SK-N-SH (cell line): Measurements from ENCODE around the gene FOXP1. TPM values are rescaled to one million over a fixed set of nuclear protein-coding genes. Genes with fewer than 3 reads are reported as not detected.
A peak's percentile ranks its signal among the peaks of the same experiment; 100 is the strongest.

Source experiments
- CTCF ChIA-PET: fragments of 300-600, 350-600 bp; formaldehyde crosslinking; extraction: SDS; loops from one replicate; lab custom pipeline; 2021; lab: Yijun Ruan, JAX
- POLR2A ChIA-PET: fragments of 350-600 bp; sonication (Branson Sonifier 250); formaldehyde crosslinking; extraction: SDS; loops from one replicate; lab custom pipeline; 2020; ENCODE audit warnings: antibody characterized with exemption, inconsistent platforms; lab: Yijun Ruan, JAX
- DNase-seq: peaks from one replicate; pipeline ENCODE4 v3.0.0; 2012
- H2AFZ ChIP-seq: fragments of 200-600 bp; sonication (generic); 2 replicates; pipeline ENCODE4 v1.8.1; 2016; ENCODE audit warnings: antibody characterized with exemption, mild to moderate bottlenecking, low read depth
- H3F3A ChIP-seq: fragments of 200-600 bp; sonication (generic); replicated peaks from 2 replicates; pipeline ENCODE3; 2016; ENCODE audit warnings: antibody characterized with exemption, mild to moderate bottlenecking; ENCODE audit not compliant: insufficient read depth
- H3K27ac ChIP-seq, 2 experiments: fragments of 200-500 bp in 1 of 2; fragments of 200-600 bp in 1 of 2; sonication (Bioruptor generic) in 1 of 2; sonication (generic), shearing (Covaris generic) in 1 of 2; 2 replicates each; pipeline versions ENCODE4 v1.5.1 to v1.6.1; 2014 to 2016; ENCODE audit warnings: low read depth in 2 of 2, inconsistent platforms in 1 of 2, low read length in 1 of 2, mild to moderate bottlenecking in 1 of 2, mixed read lengths in 1 of 2
- H3K27me3 ChIP-seq: fragments of 200-600 bp; sonication (generic), shearing (Covaris generic); 2 replicates; pipeline ENCODE4 v1.6.1; 2016; ENCODE audit warnings: mixed run types; ENCODE audit not compliant: insufficient read depth
- H3K36me3 ChIP-seq, 2 experiments: fragments of 200-500 bp in 1 of 2; fragments of 200-600 bp in 1 of 2; sonication (Bioruptor generic) in 1 of 2; sonication (generic) in 1 of 2; replicated peaks in 1 of 2; 2 replicates each; pipeline versions ENCODE3 to v1.5.1; 2014 to 2016; ENCODE audit warnings: low read length in 1 of 2, mild to moderate bottlenecking in 1 of 2; ENCODE audit not compliant: insufficient read depth in 2 of 2, control insufficient read depth in 1 of 2
- H3K4me1 ChIP-seq, 2 experiments: fragments of 200-500 bp in 1 of 2; fragments of 200-600 bp in 1 of 2; sonication (Bioruptor generic) in 1 of 2; sonication (generic), shearing (Covaris generic) in 1 of 2; 2 replicates each; pipeline versions ENCODE4 v1.5.1 to v1.6.1; 2014 to 2016; ENCODE audit warnings: low read depth in 1 of 2, low read length in 1 of 2, mixed run types in 1 of 2; ENCODE audit not compliant: insufficient read depth in 2 of 2, control insufficient read depth in 1 of 2
- H3K4me2 ChIP-seq: fragments of 200-600 bp; sonication (generic), shearing (Covaris generic); 2 replicates; pipeline ENCODE4 v1.6.1; 2017; ENCODE audit warnings: mixed run types
- H3K4me3 ChIP-seq, 2 experiments: fragments of 200-500 bp in 1 of 2; fragments of 200-600 bp in 1 of 2; sonication (Bioruptor generic) in 1 of 2; sonication (generic), shearing (Covaris generic) in 1 of 2; 2 replicates each; pipeline versions ENCODE4 v1.5.1 to v1.8.1; 2014 to 2016; ENCODE audit warnings: low read depth in 2 of 2, inconsistent platforms in 1 of 2, low read length in 1 of 2, mild to moderate bottlenecking in 1 of 2, mixed read lengths in 1 of 2, moderate library complexity in 1 of 2
- H3K79me2 ChIP-seq: fragments of 200-600 bp; sonication (generic); 2 replicates; pipeline ENCODE4 v1.8.1; 2017; ENCODE audit warnings: mild to moderate bottlenecking; ENCODE audit not compliant: insufficient read depth
- H3K9ac ChIP-seq: fragments of 200-600 bp; sonication (generic); 2 replicates; pipeline ENCODE4 v1.6.1; 2017; ENCODE audit warnings: mixed run types
- H3K9me2 ChIP-seq: fragments of 200-600 bp; sonication (generic); 2 replicates; pipeline ENCODE4 v1.6.1; 2017; ENCODE audit warnings: mixed run types
- H3K9me3 ChIP-seq: fragments of 200-600 bp; sonication (generic); 2 replicates; pipeline ENCODE4 v1.6.1; 2017; ENCODE audit warnings: mixed run types, mild to moderate bottlenecking, moderate library complexity
- H4K20me1 ChIP-seq: fragments of 200-600 bp; sonication (generic); 2 replicates; pipeline ENCODE4 v1.6.1; 2017; ENCODE audit warnings: mild to moderate bottlenecking, mixed run types; ENCODE audit not compliant: insufficient read depth
- FOXM1 ChIP-seq: IDR thresholded peaks from 2 replicates; pipeline ENCODE4 v1.4.0; 2012; ENCODE audit warnings: low read depth, mild to moderate bottlenecking
- GATA2 ChIP-seq: sonication (generic); formaldehyde crosslinking; IDR thresholded peaks from 2 replicates; pipeline ENCODE4 v1.5.0; 2020; ENCODE audit warnings: mild to moderate bottlenecking, missing genetic modification reagents
- MEF2A ChIP-seq: IDR thresholded peaks from 2 replicates; pipeline ENCODE4 v1.4.0; 2012; ENCODE audit warnings: low read depth, borderline replicate concordance
- NFIC ChIP-seq: IDR thresholded peaks from 2 replicates; pipeline ENCODE4 v1.4.0; 2012; ENCODE audit warnings: borderline replicate concordance
- PBX3 ChIP-seq: IDR thresholded peaks from 2 replicates; pipeline ENCODE4; 2012
- POLR2AphosphoS5 ChIP-seq: IDR thresholded peaks from 2 replicates; pipeline ENCODE4 v1.6.1; 2012; ENCODE audit warnings: low read depth, low read length
- RAD21 ChIP-seq: IDR thresholded peaks from 2 replicates; pipeline ENCODE4 v1.6.1; 2012; ENCODE audit warnings: mild to moderate bottlenecking, low read length
- RFX5 ChIP-seq: IDR thresholded peaks from 2 replicates; pipeline ENCODE4 v1.6.1; 2012; ENCODE audit warnings: mild to moderate bottlenecking, improper control_type of control experiment, low read length
- SIN3A ChIP-seq: IDR thresholded peaks from 2 replicates; pipeline ENCODE4 v1.6.1; 2012; ENCODE audit warnings: low read depth, mild to moderate bottlenecking, low read length, moderate library complexity, borderline replicate concordance
- SMC3 ChIP-seq: IDR thresholded peaks from 2 replicates; pipeline ENCODE4 v1.6.1; 2012; ENCODE audit warnings: low read depth, low read length, improper control_type of control experiment
- TAF1 ChIP-seq: IDR thresholded peaks from 2 replicates; pipeline ENCODE4 v1.6.1; 2012; ENCODE audit warnings: low read depth, mild to moderate bottlenecking, low read length, moderate library complexity, borderline replicate concordance
- TCF12 ChIP-seq: IDR thresholded peaks from 2 replicates; pipeline ENCODE4 v1.4.0; 2012
- WGBS: methylation state at CpG from one replicate; pipeline ENCODE4 v1.1.6; 2017; ENCODE audit warnings: low lambda C conversion rate; 5-methylcytosine and 5-hydroxymethylcytosine counted together
- polyA plus RNA-seq, 3 experiments: library from polyadenylated mRNA; depleted of rRNA; stranded (reverse); fragments of >200 nt; gene quantifications; 2 replicates each; pipeline ENCODE4 v1.2.3, GENCODE V29; 2012
- TF ChIP-seq, protein P1 (sequence below): IDR thresholded peaks from 2 replicates; pipeline ENCODE4 v1.4.0; 2012; ENCODE audit warnings: low read depth, borderline replicate concordance
- TF ChIP-seq, protein P2 (sequence below): fragments of 150-350 bp; IDR thresholded peaks from 2 replicates; pipeline ENCODE4 v1.6.1; 2016; ENCODE audit warnings: mild to moderate bottlenecking, low read depth, low read length
- TF ChIP-seq, protein P3 (sequence below): IDR thresholded peaks from 2 replicates; pipeline ENCODE4 v1.4.0; 2012; ENCODE audit warnings: low read depth, borderline replicate concordance

The FOXP1 gene
- polyA plus RNA-seq, 1 of the 3 experiments (the other 2 are of a cell fraction), result 8.8 TPM

DNA sequence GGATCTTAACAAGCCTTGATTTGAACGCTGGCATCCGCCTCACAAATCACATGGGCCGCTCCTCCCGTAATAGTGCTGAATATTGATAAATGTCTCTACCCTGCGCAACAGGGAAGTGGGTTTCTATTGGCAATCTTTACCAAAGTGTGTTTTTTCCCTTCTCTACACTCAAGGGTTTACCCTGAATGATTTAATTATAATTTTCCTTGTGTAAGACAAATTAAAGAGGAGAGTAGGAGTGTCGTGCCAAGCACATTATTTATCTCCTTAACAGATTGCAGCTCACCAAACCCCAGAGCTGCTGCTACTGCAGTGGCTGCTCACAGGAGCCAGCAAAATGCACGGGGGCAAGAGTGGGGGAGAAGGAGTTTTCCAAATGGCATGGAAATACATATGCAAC is 545.8 kb downstream of the FOXP1 start (continued):
- TF ChIP-seq, protein P1, sequence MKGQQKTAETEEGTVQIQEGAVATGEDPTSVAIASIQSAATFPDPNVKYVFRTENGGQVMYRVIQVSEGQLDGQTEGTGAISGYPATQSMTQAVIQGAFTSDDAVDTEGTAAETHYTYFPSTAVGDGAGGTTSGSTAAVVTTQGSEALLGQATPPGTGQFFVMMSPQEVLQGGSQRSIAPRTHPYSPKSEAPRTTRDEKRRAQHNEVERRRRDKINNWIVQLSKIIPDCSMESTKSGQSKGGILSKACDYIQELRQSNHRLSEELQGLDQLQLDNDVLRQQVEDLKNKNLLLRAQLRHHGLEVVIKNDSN, result no peak
- no peak for TF ChIP-seq TAF1

DNA sequence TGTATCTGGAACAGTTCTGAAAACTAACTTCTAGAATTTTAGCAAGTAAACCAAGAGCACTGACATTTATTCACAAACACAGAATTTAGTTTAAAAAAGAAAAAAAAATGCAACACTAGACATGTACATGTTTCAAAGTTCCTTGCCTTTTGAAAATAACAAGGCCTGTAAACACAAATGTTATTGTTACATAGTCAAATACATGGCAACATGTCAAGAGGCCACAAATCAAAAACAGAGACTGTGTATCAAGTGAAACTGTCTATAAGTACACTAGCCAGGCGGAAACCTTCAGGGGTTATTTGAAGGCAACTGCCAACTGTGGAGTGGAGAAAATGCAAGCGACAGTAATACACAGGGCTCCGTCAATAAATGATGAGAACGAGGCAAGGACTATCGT is 547.6 kb downstream of the FOXP1 start:
- H3K4me2 ChIP-seq, result no peak overlapping the region
- no peak for TF ChIP-seq SMC3
- no peak for TF ChIP-seq NFIC
- TF ChIP-seq, protein P2, sequence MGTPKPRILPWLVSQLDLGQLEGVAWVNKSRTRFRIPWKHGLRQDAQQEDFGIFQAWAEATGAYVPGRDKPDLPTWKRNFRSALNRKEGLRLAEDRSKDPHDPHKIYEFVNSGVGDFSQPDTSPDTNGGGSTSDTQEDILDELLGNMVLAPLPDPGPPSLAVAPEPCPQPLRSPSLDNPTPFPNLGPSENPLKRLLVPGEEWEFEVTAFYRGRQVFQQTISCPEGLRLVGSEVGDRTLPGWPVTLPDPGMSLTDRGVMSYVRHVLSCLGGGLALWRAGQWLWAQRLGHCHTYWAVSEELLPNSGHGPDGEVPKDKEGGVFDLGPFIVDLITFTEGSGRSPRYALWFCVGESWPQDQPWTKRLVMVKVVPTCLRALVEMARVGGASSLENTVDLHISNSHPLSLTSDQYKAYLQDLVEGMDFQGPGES, result no peak
- TF ChIP-seq TAF1, result no peak
- no peak for TF ChIP-seq GATA2 (CRISPR knock-in tag)
- no peak for TF ChIP-seq POLR2AphosphoS5
- no peak for TF ChIP-seq SIN3A
- TF ChIP-seq MEF2A, result no peak
- TF ChIP-seq RAD21, result no peak
- TF ChIP-seq FOXM1, result no peak
- TF ChIP-seq, protein P3, sequence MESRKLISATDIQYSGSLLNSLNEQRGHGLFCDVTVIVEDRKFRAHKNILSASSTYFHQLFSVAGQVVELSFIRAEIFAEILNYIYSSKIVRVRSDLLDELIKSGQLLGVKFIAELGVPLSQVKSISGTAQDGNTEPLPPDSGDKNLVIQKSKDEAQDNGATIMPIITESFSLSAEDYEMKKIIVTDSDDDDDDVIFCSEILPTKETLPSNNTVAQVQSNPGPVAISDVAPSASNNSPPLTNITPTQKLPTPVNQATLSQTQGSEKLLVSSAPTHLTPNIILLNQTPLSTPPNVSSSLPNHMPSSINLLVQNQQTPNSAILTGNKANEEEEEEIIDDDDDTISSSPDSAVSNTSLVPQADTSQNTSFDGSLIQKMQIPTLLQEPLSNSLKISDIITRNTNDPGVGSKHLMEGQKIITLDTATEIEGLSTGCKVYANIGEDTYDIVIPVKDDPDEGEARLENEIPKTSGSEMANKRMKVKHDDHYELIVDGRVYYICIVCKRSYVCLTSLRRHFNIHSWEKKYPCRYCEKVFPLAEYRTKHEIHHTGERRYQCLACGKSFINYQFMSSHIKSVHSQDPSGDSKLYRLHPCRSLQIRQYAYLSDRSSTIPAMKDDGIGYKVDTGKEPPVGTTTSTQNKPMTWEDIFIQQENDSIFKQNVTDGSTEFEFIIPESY, result no peak
- TF ChIP-seq PBX3, result no peak
- TF ChIP-seq TCF12, result no peak
- no peak for TF ChIP-seq RFX5
- no peak overlapping the region for H2AFZ ChIP-seq
- WGBS, result 91% methylated on average over 5 of the region's 5 CpGs
- H3K9me2 ChIP-seq, result no peaks in the 10 kb centered on the region
- no peak overlapping the region for H3K4me3 ChIP-seq
- H3K36me3 ChIP-seq, result peaks cover 14 to 74% of the 10 kb centered on the region in 2 experiments
- no peaks in the 10 kb centered on the region for H3K9me3 ChIP-seq
- ChIA-PET POLR2A (no interaction called here), CTCF (interaction anchor here (1.3 kb wide), 1 partner anchor 29 kb away, joined by 3 read pairs; no protein-coding TSS in a partner anchor)
- H4K20me1 ChIP-seq, result peaks cover 13% of the 10 kb centered on the region
- peak overlapping the region; percentile 34 to 55 for H3K27ac ChIP-seq
- H3F3A ChIP-seq, result peaks cover 20% of the 10 kb centered on the region
- peaks cover 0 to 39% of the 10 kb centered on the region in 2 experiments; a peak in 2 of 4 replicates for H3K4me1 ChIP-seq
- H3K9ac ChIP-seq, result no peak overlapping the region
- H3K27me3 ChIP-seq, result no peaks in the 10 kb centered on the region
- peaks cover 100% of the 10 kb centered on the region for H3K79me2 ChIP-seq
- no peak for DNase-seq
